ENCODE results near the gene TSLP. TPM values are rescaled to one million over a fixed set of nuclear protein-coding genes. Genes with fewer than 3 reads are reported as not detected.

Gene TSLP
- total and polyA plus RNA-seq, 9 of the 15 experiments (the other 6 are each of a cell fraction or from before 2014, with no cell fraction given): 0.09 to 2.8 (median 1.2) TPM

- no peak for TF ChIP-seq TFE3 (CRISPR knock-in tag; IDR thresholded peaks at IDR 0.05)
- no peak for TF ChIP-seq ARID3B (CRISPR knock-in tag; IDR thresholded peaks at IDR 0.05; ENCODE audit: borderline replicate concordance)
- TF ChIP-seq MIER1 (IDR thresholded peaks at IDR 0.05; ENCODE audit: low read depth): no peak
- TF ChIP-seq RERE (CRISPR knock-in tag; IDR thresholded peaks at IDR 0.05; ENCODE audit: borderline replicate concordance): no peak
- no peak for TF ChIP-seq ELF4 (CRISPR knock-in tag; IDR thresholded peaks at IDR 0.05)
- TF ChIP-seq ZNF408 (CRISPR knock-in tag; IDR thresholded peaks at IDR 0.05; ENCODE audit: low read depth): no peak
These were observed at the start of gene TSLP (continued) for GRCh38 chr5:111071413-111071812.
